WTC11 (cell line): ENCODE results near the gene GADL1. TPM values are rescaled to one million over a fixed set of nuclear protein-coding genes. Genes with fewer than 3 reads are reported as not detected.

Experiments
- ATAC-seq: fragments of 200-7000 bp; cut with Tn5 transposase; 2 replicates; pipeline ENCODE4 v1.10.0; 2021; ENCODE audit warnings: mild to moderate bottlenecking, moderate library complexity
- CTCF ChIA-PET: fragments of 300-600 bp; sonication (Branson Sonifier 250); formaldehyde crosslinking; loops from one replicate; lab custom pipeline; 2021; ENCODE audit warnings: antibody characterized with exemption; lab: Charles Lee
- POLR2A ChIA-PET: fragments of 350-600 bp; sonication (Branson Sonifier 250); formaldehyde crosslinking; loops from one replicate; lab custom pipeline; 2021; ENCODE audit warnings: antibody characterized with exemption; lab: Charles Lee
- DNase-seq: peaks from one replicate; pipeline ENCODE4 v3.0.0; 2021; ENCODE audit warnings: low spot score
- H3K27ac Mint-ChIP-seq: 2 replicates; pipeline ENCODE4 v1.8.0; 2021; ENCODE audit warnings: mixed read lengths
- H3K27me3 Mint-ChIP-seq: 2 replicates; pipeline ENCODE4 v1.8.0; 2021; ENCODE audit warnings: low read depth, mild to moderate bottlenecking, moderate library complexity, mixed read lengths
- H3K36me3 Mint-ChIP-seq: 2 replicates; pipeline ENCODE4 v1.8.0; 2021; ENCODE audit warnings: mixed read lengths
- H3K4me1 Mint-ChIP-seq: 2 replicates; pipeline ENCODE4 v1.8.0; 2022; ENCODE audit warnings: mixed read lengths
- H3K4me3 Mint-ChIP-seq: 2 replicates; pipeline ENCODE4 v1.8.0; 2021; ENCODE audit warnings: mild to moderate bottlenecking, moderate library complexity, mixed read lengths
- H3K9me3 Mint-ChIP-seq: 2 replicates; pipeline ENCODE4 v1.8.0; 2021; ENCODE audit warnings: mixed read lengths
- CBFB ChIP-seq: sonication (generic); formaldehyde crosslinking; IDR thresholded peaks from 2 replicates; pipeline ENCODE4 v1.8.1; 2022; ENCODE audit warnings: mild to moderate bottlenecking, low read depth, missing genetic modification reagents
- ELF4 ChIP-seq: sonication (generic); formaldehyde crosslinking; IDR thresholded peaks from 2 replicates; pipeline ENCODE4 v1.8.1; 2022; ENCODE audit warnings: low read depth, mild to moderate bottlenecking, moderate library complexity, missing genetic modification reagents
- FOXJ3 ChIP-seq: sonication (generic); formaldehyde crosslinking; IDR thresholded peaks from 2 replicates; pipeline ENCODE4 v1.9.0; 2021; ENCODE audit warnings: missing genetic modification reagents, mild to moderate bottlenecking, borderline replicate concordance
- GRHL2 ChIP-seq: fragments of 250-450 bp; sonication (Bioruptor Pico); IDR thresholded peaks from 2 replicates; pipeline ENCODE4 v1.8.0; 2022; ENCODE audit warnings: mild to moderate bottlenecking, moderate library complexity; ENCODE audit not compliant: insufficient replicate concordance, severe bottlenecking
- JUN ChIP-seq: sonication (generic); formaldehyde crosslinking; IDR thresholded peaks from 2 replicates; pipeline ENCODE4 v1.8.0; 2023; ENCODE audit warnings: mild to moderate bottlenecking, missing genetic modification reagents
- MXD4 ChIP-seq: fragments of 250-450 bp; sonication (Bioruptor Pico); IDR thresholded peaks from 2 replicates; pipeline ENCODE4 v1.8.0; 2021; ENCODE audit warnings: mild to moderate bottlenecking, moderate library complexity, borderline replicate concordance
- NFE2L1 ChIP-seq: sonication (generic); formaldehyde crosslinking; IDR thresholded peaks from 2 replicates; pipeline ENCODE4 v1.8.1; 2023; ENCODE audit warnings: missing genetic modification reagents
- NFYB ChIP-seq: sonication (generic); formaldehyde crosslinking; conservative IDR thresholded peaks from 2 replicates; pipeline ENCODE4 v1.8.0; 2022; ENCODE audit warnings: low read depth, missing genetic modification reagents
- NR3C1 ChIP-seq: sonication (generic); formaldehyde crosslinking; conservative IDR thresholded peaks from 2 replicates; pipeline ENCODE4 v1.8.1; 2023; ENCODE audit warnings: low read depth, mild to moderate bottlenecking, missing genetic modification reagents
- PRRX2 ChIP-seq: fragments of 250-450 bp; sonication (Bioruptor Pico); IDR thresholded peaks from 2 replicates; pipeline ENCODE4 v1.8.0; 2021; ENCODE audit warnings: mild to moderate bottlenecking
- SMAD4 ChIP-seq: sonication (generic); formaldehyde crosslinking; IDR thresholded peaks from 2 replicates; pipeline ENCODE4 v1.8.0; 2022; ENCODE audit warnings: mild to moderate bottlenecking, missing genetic modification reagents
- SP1 ChIP-seq: sonication (generic); formaldehyde crosslinking; conservative IDR thresholded peaks from 2 replicates; pipeline ENCODE4 v1.8.1; 2022; ENCODE audit warnings: missing genetic modification reagents
- USF2 ChIP-seq: sonication (generic); formaldehyde crosslinking; IDR thresholded peaks from 2 replicates; pipeline ENCODE4 v1.8.1; 2023; ENCODE audit warnings: mild to moderate bottlenecking, missing genetic modification reagents, moderate library complexity
- ZNF232 ChIP-seq: sonication (generic); formaldehyde crosslinking; IDR thresholded peaks from 2 replicates; pipeline ENCODE4 v1.8.0; 2022; ENCODE audit warnings: mild to moderate bottlenecking, missing genetic modification reagents
- ZNF423 ChIP-seq: fragments of 250-450 bp; sonication (Bioruptor Pico); IDR thresholded peaks from 2 replicates; pipeline ENCODE4 v2.1.2; 2022; ENCODE audit warnings: mild to moderate bottlenecking, moderate library complexity
- total RNA-seq: library from RNA; stranded (reverse); gene quantifications from 3 replicates; pipeline ENCODE4 v1.2.3, GENCODE V29; 2021
- TF ChIP-seq, protein P1 (sequence below): fragments of 250-450 bp; sonication (Bioruptor Pico); IDR thresholded peaks from 2 replicates; pipeline ENCODE4 v1.8.0; 2021; ENCODE audit warnings: mild to moderate bottlenecking
- TF ChIP-seq, protein P2 (sequence below): sonication (generic); formaldehyde crosslinking; IDR thresholded peaks from 2 replicates; pipeline ENCODE4 v1.8.0; 2022; ENCODE audit warnings: mild to moderate bottlenecking, missing genetic modification reagents
- TF ChIP-seq, protein P3 (sequence below): sonication (generic); formaldehyde crosslinking; IDR thresholded peaks from 2 replicates; pipeline ENCODE4 v1.8.1; 2023; ENCODE audit warnings: mild to moderate bottlenecking, moderate library complexity, missing genetic modification reagents
- TF ChIP-seq, protein P4 (sequence below): sonication (generic); formaldehyde crosslinking; conservative IDR thresholded peaks from 2 replicates; pipeline ENCODE4 v1.8.1; 2023; ENCODE audit warnings: mild to moderate bottlenecking, low read depth, missing genetic modification reagents, moderate library complexity
- TF ChIP-seq, protein P5 (sequence below): fragments of 200-600 bp; IDR thresholded peaks from 2 replicates; pipeline ENCODE4 v1.8.0; 2022; ENCODE audit warnings: antibody characterized with exemption
- TF ChIP-seq, protein P6 (sequence below): sonication (generic); formaldehyde crosslinking; IDR thresholded peaks from 2 replicates; pipeline ENCODE4 v1.8.0; 2023; ENCODE audit warnings: missing genetic modification reagents

GADL1 gene
- total RNA-seq, 1 experiment from 2014 or later = 0.15 TPM

DNA sequence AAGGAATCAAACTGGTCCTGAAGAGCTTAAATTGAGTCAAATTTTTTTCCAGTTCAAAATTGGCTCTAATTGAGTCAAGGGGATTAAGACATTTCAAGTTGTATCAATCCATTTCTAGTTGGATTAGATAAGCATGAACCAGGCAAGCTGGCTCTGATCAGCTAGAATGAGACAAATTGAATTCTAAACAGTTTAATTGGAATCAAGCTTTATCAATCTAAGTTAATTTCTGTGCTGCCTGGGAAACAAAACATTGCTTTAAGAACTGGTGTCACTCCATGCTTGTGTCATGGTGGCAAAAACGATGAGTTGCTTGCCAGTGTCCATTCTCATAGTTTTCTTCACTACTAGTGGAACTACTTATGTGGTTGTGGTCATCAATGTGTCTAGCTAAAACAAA, 171.2 kb downstream of the GADL1 start:
- POLR2A ChIA-PET = no interaction called here
- peaks cover 7% of the 10 kb centered on the region for H3K4me1 Mint-ChIP-seq
- CTCF ChIA-PET = no interaction called here
- no peak overlapping the region for H3K4me3 Mint-ChIP-seq
- no peaks in the 10 kb centered on the region for H3K36me3 Mint-ChIP-seq
- no peak overlapping the region for H3K27ac Mint-ChIP-seq
- TF ChIP-seq, protein P1, sequence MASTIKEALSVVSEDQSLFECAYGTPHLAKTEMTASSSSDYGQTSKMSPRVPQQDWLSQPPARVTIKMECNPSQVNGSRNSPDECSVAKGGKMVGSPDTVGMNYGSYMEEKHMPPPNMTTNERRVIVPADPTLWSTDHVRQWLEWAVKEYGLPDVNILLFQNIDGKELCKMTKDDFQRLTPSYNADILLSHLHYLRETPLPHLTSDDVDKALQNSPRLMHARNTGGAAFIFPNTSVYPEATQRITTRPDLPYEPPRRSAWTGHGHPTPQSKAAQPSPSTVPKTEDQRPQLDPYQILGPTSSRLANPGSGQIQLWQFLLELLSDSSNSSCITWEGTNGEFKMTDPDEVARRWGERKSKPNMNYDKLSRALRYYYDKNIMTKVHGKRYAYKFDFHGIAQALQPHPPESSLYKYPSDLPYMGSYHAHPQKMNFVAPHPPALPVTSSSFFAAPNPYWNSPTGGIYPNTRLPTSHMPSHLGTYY (CRISPR knock-in tag) = no peak
- TF ChIP-seq ZNF232 (CRISPR knock-in tag) = no peak
- no peak for TF ChIP-seq FOXJ3 (CRISPR knock-in tag)
- TF ChIP-seq NFYB (CRISPR knock-in tag) = no peak
- TF ChIP-seq, protein P2, sequence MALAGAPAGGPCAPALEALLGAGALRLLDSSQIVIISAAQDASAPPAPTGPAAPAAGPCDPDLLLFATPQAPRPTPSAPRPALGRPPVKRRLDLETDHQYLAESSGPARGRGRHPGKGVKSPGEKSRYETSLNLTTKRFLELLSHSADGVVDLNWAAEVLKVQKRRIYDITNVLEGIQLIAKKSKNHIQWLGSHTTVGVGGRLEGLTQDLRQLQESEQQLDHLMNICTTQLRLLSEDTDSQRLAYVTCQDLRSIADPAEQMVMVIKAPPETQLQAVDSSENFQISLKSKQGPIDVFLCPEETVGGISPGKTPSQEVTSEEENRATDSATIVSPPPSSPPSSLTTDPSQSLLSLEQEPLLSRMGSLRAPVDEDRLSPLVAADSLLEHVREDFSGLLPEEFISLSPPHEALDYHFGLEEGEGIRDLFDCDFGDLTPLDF (CRISPR knock-in tag) = no peak
- TF ChIP-seq CBFB (CRISPR knock-in tag) = no peak
- no peak for TF ChIP-seq NFE2L1 (CRISPR knock-in tag)
- no peak for TF ChIP-seq ELF4
- TF ChIP-seq, protein P3, sequence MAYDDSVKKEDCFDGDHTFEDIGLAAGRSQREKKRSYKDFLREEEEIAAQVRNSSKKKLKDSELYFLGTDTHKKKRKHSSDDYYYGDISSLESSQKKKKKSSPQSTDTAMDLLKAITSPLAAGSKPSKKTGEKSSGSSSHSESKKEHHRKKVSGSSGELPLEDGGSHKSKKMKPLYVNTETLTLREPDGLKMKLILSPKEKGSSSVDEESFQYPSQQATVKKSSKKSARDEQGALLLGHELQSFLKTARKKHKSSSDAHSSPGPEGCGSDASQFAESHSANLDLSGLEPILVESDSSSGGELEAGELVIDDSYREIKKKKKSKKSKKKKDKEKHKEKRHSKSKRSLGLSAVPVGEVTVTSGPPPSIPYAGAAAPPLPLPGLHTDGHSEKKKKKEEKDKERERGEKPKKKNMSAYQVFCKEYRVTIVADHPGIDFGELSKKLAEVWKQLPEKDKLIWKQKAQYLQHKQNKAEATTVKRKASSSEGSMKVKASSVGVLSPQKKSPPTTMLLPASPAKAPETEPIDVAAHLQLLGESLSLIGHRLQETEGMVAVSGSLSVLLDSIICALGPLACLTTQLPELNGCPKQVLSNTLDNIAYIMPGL (CRISPR knock-in tag) = no peak
- H3K9me3 Mint-ChIP-seq = peaks cover 9% of the 10 kb centered on the region
- DNase-seq (no peak), ATAC-seq (no peak)
- H3K27me3 Mint-ChIP-seq = no peaks in the 10 kb centered on the region

- Mint-ChIP-seq H3K4me3 (no peak overlapping the region), H3K9me3 (peaks cover 9% of the 10 kb centered on the region), H3K27me3 (no peaks in the 10 kb centered on the region), H3K36me3 (no peaks in the 10 kb centered on the region), H3K27ac (no peak overlapping the region), H3K4me1 (peaks cover 7% of the 10 kb centered on the region)
- TF ChIP-seq MXD4 (no peak), SMAD4 (CRISPR knock-in tag) (no peak), ZNF423 (CRISPR knock-in tag) (no peak), SP1 (CRISPR knock-in tag) (no peak), USF2 (CRISPR knock-in tag) (no peak), PRRX2 (CRISPR knock-in tag) (no peak), NR3C1 (CRISPR knock-in tag) (no peak), GRHL2 (CRISPR knock-in tag) (no peak), JUN (no peak)
- TF ChIP-seq, protein P4, sequence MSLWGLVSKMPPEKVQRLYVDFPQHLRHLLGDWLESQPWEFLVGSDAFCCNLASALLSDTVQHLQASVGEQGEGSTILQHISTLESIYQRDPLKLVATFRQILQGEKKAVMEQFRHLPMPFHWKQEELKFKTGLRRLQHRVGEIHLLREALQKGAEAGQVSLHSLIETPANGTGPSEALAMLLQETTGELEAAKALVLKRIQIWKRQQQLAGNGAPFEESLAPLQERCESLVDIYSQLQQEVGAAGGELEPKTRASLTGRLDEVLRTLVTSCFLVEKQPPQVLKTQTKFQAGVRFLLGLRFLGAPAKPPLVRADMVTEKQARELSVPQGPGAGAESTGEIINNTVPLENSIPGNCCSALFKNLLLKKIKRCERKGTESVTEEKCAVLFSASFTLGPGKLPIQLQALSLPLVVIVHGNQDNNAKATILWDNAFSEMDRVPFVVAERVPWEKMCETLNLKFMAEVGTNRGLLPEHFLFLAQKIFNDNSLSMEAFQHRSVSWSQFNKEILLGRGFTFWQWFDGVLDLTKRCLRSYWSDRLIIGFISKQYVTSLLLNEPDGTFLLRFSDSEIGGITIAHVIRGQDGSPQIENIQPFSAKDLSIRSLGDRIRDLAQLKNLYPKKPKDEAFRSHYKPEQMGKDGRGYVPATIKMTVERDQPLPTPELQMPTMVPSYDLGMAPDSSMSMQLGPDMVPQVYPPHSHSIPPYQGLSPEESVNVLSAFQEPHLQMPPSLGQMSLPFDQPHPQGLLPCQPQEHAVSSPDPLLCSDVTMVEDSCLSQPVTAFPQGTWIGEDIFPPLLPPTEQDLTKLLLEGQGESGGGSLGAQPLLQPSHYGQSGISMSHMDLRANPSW (CRISPR knock-in tag) = no peak
- TF ChIP-seq, protein P5, sequence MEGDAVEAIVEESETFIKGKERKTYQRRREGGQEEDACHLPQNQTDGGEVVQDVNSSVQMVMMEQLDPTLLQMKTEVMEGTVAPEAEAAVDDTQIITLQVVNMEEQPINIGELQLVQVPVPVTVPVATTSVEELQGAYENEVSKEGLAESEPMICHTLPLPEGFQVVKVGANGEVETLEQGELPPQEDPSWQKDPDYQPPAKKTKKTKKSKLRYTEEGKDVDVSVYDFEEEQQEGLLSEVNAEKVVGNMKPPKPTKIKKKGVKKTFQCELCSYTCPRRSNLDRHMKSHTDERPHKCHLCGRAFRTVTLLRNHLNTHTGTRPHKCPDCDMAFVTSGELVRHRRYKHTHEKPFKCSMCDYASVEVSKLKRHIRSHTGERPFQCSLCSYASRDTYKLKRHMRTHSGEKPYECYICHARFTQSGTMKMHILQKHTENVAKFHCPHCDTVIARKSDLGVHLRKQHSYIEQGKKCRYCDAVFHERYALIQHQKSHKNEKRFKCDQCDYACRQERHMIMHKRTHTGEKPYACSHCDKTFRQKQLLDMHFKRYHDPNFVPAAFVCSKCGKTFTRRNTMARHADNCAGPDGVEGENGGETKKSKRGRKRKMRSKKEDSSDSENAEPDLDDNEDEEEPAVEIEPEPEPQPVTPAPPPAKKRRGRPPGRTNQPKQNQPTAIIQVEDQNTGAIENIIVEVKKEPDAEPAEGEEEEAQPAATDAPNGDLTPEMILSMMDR = no peak
- TF ChIP-seq, protein P2 (CRISPR knock-in tag) = no peak
- TF ChIP-seq, protein P6, sequence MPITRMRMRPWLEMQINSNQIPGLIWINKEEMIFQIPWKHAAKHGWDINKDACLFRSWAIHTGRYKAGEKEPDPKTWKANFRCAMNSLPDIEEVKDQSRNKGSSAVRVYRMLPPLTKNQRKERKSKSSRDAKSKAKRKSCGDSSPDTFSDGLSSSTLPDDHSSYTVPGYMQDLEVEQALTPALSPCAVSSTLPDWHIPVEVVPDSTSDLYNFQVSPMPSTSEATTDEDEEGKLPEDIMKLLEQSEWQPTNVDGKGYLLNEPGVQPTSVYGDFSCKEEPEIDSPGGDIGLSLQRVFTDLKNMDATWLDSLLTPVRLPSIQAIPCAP (CRISPR knock-in tag) = no peak
- no peak for ATAC-seq
- ChIA-PET CTCF (no interaction called here), POLR2A (no interaction called here)
- no peak for DNase-seq
Observed at GRCh38 chr3:30721314-30721634, 173.2 kb downstream of the GADL1 start.
